RWPE1 (cell line): ENCODE measurements around the gene NELFB.

Experiments used
- CTCF ChIA-PET: fragments of 350-600 bp; sonication (Branson Sonifier 250); formaldehyde crosslinking; extraction: SDS; loops from one replicate; lab custom pipeline; 2021; lab: Yijun Ruan, JAX
- POLR2A ChIA-PET: fragments of 400-600 bp; formaldehyde crosslinking; extraction: SDS; loops from one replicate; lab custom pipeline; 2020; ENCODE audit warnings: antibody characterized with exemption; ENCODE audit not compliant: low non-redundant PET; lab: Yijun Ruan, JAX
- DNase-seq: peaks from one replicate; pipeline ENCODE4 v3.0.0; 2012; ENCODE audit warnings: low spot score
- H3K27ac ChIP-seq: fragments of 450-650 bp; 2 replicates; pipeline ENCODE4 v1.5.1; 2017
- TF ChIP-seq, protein P1 (sequence below): fragments of 450-650 bp; conservative IDR thresholded peaks from 2 replicates; pipeline ENCODE4 v1.5.1; 2017; ENCODE audit warnings: low read depth, mild to moderate bottlenecking

The NELFB gene

DNA sequence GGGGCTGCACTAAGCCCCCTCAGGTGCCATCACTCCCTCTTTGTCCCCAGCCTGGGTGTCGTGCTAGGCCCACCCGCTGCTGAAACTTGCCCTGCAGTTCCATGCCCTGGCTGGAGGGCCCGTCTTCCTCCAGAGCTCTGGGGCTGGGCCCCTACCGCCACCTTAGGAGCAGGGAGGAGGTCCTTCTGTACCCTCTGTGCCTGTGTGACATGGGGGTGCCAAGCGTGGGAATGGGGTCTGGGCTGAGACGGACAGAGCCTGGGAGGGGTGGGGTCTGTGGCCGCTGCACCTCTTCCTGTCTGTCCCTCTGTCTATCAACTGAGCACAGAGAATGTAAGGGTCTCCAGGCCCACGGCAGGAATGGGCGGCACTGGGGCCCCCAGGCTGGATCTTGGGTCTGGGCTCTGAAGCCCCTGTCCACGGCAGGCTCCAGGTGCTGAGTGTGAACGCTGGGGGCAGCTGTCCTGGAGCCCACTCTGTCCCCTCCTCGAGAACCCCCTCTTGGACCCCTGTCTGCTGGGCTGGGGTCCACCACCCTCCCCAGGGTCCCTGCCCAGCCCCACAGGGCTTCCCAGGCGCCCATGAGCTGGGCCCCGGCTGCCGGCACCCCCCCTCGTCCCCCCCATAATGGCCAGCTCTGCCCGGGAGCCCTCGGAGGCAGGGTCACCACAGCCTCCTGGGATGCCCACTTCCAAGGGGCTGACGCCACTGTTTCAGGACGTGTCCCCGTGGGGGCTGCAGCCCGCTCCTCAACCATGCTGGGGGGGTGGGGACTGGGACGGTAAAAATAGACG, 62.8 kb downstream of the NELFB start:
- peak; percentile 5 for DNase-seq
- ChIA-PET CTCF (interaction anchor here (0.9 to 1.8 kb wide), 2 partner anchors 16 to 105 kb away, joined by 4 to 8 read pairs (median 6); partner anchors contain the start of genes EXD3, NOXA1 and NRARP), POLR2A (no interaction called here)
- TF ChIP-seq, protein P1, sequence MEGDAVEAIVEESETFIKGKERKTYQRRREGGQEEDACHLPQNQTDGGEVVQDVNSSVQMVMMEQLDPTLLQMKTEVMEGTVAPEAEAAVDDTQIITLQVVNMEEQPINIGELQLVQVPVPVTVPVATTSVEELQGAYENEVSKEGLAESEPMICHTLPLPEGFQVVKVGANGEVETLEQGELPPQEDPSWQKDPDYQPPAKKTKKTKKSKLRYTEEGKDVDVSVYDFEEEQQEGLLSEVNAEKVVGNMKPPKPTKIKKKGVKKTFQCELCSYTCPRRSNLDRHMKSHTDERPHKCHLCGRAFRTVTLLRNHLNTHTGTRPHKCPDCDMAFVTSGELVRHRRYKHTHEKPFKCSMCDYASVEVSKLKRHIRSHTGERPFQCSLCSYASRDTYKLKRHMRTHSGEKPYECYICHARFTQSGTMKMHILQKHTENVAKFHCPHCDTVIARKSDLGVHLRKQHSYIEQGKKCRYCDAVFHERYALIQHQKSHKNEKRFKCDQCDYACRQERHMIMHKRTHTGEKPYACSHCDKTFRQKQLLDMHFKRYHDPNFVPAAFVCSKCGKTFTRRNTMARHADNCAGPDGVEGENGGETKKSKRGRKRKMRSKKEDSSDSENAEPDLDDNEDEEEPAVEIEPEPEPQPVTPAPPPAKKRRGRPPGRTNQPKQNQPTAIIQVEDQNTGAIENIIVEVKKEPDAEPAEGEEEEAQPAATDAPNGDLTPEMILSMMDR, result no peak
- no peak overlapping the region; the same call in 1 of the 2 replicates for H3K27ac ChIP-seq

DNA sequence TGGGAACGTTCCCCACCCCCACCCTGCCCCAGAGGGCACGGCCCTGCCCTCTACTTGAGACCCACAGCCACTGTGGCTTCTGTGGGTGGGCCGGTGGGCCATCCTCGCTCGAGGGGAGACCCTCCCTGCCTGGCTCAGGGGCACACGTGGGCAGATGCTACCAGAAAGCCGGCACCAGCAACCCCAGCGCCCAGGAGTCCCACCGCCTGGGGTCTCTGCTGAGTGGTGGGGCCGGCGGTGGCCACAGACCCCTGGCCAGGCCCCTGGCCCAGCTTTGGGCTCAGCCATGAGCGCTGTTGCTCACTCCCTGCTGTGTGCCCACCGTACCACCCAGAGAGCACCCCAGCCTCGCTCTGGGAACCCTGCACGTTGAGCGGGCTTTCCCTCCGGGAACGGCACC, 63.5 kb downstream of the NELFB start:
- H3K27ac ChIP-seq, result no peak overlapping the region
- ChIA-PET CTCF (interaction anchor here (0.6 to 1.0 kb wide), 3 partner anchors 16 to 183 kb away, joined by 3 to 6 read pairs (median 3); partner anchors contain the start of gene NRARP), POLR2A (no interaction called here)
- no peak for DNase-seq
- TF ChIP-seq, protein P1, result no peak

GRCh38 chr9:137319011-137319738, 64.0 kb downstream of the NELFB start:
- TF ChIP-seq, protein P1, result no peak
- DNase-seq, result no peak
- ChIA-PET CTCF (interaction anchor here (0.6 to 1.0 kb wide), 6 partner anchors 17 to 183 kb away, joined by 3 to 6 read pairs (median 3); partner anchors contain the start of gene NRARP), POLR2A (no interaction called here)
- peak overlapping the region; percentile 3; the same call in 1 of the 2 replicates for H3K27ac ChIP-seq

GRCh38 chr9:137319739-137320551, 64.8 kb downstream of the NELFB start:
- TF ChIP-seq, protein P1, result no peak
- DNase-seq, result no peak
- ChIA-PET CTCF (interaction anchor here (0.6 kb wide), 3 partner anchors 68 to 125 kb away, joined by 3 to 4 read pairs (median 3); no protein-coding TSS in a partner anchor), POLR2A (no interaction called here)
- H3K27ac ChIP-seq, result peak overlapping the region; percentile 3; the same call in 1 of the 2 replicates

GRCh38 chr9:137320555-137321384, 65.6 kb downstream of the NELFB start:
- POLR2A ChIA-PET, result no interaction called here
- CTCF ChIA-PET, result no interaction called here
- no peak for DNase-seq
- H3K27ac ChIP-seq, result no peak overlapping the region
- TF ChIP-seq, protein P1, result no peak
